Mucosa of descending colon (tissue), 3 donors: ENCODE results near the gene SLC2A3. TPM values are rescaled to one million over a fixed set of nuclear protein-coding genes. Genes with fewer than 3 reads are reported as not detected.
"Not testable (repeated sequence)": the region's sequence is repeated elsewhere in the genome, so short reads cannot be mapped to it uniquely, and the experiment has no call there.

ENCODE experiments used
- ATAC-seq: fragments of 200-7000 bp; cut with Tn5 transposase; one replicate; pipeline ENCODE4 v1.9.1; 2020; ENCODE audit warnings: mild to moderate bottlenecking, moderate library complexity
- DNase-seq, 3 donors: peaks; one replicate each; pipeline ENCODE4 v3.0.0-alpha.2; 2020
- H3K36me3 ChIP-seq: fragments of 200-600 bp; one replicate; pipeline ENCODE4 v1.8.0; 2021; ENCODE audit warnings: low read depth, mild to moderate bottlenecking
- H3K4me1 ChIP-seq: fragments of 200-600 bp; one replicate; pipeline ENCODE4 v1.8.0; 2021; ENCODE audit warnings: low read depth, mild to moderate bottlenecking
- H3K4me3 ChIP-seq: fragments of 200-600 bp; one replicate; pipeline ENCODE4 v1.8.0; 2021; ENCODE audit warnings: mild to moderate bottlenecking
- H3K9me3 ChIP-seq: fragments of 200-600 bp; one replicate; pipeline ENCODE4 v1.8.0; 2021; ENCODE audit warnings: mild to moderate bottlenecking
- CTCF ChIP-seq: fragments of 200-600 bp; IDR thresholded peaks from one replicate; pipeline ENCODE4 v1.8.0; 2022; ENCODE audit warnings: antibody characterized with exemption, mild to moderate bottlenecking
- intact Hi-C, 2 donors: fragments of 100-400 bp; cut with DNase I in 1 of 2; cut with micrococcal nuclease in 1 of 2; formaldehyde crosslinking; loops; one replicate each; pipeline versions ENCODE4 v1.11.0 to v1.11.1; 2022; cut with DNase I, micrococcal nuclease
- total RNA-seq, 3 donors: library from RNA; stranded (reverse); fragmentation: NEBNext Ultra II Directional in 2 of 3; extraction: Animal tissue kit (Norgen Biotek cat#: 25700) in 2 of 3; gene quantifications; one replicate each; pipeline versions ENCODE4 v1.2.1 to v1.2.4, GENCODE V29; 2021 to 2023
- donor health status: DM: no; HTN: no; CAD: no; lungs with moderate emphysema.
- donor health status: DM: no; HTN: no; CAD: no.
- donor health status: DM: no; HTN: yes; CAD: no.

Gene SLC2A3
- total RNA-seq, 3 donors from 2014 or later: 11.9 to 19.9 (median 18.0) TPM

GRCh38 chr12:7907009-7907408 is 29.0 kb downstream of the SLC2A3 start:
- DNase-seq: peak in 2 of 3 donors; percentile 49 to 67
- intact Hi-C loops: no loop called here
- ATAC-seq: peak; percentile 97

GRCh38 chr12:7906303-7906702 is 29.7 kb downstream of the SLC2A3 start:
- H3K36me3 ChIP-seq, DNase-seq, H3K9me3 ChIP-seq, H3K4me3 ChIP-seq, ATAC-seq, intact Hi-C loops, H3K4me1 ChIP-seq: not testable (repeated sequence)

More at GRCh38 chr12:7907009-7907408, 29.0 kb downstream of the SLC2A3 start:
- H3K36me3 ChIP-seq: no peaks in the 10 kb centered on the region
- no peaks in the 10 kb centered on the region for H3K9me3 ChIP-seq
- no peaks in the 10 kb centered on the region for H3K4me1 ChIP-seq
- no peak for TF ChIP-seq CTCF
- H3K4me3 ChIP-seq: no peak overlapping the region

GRCh38 chr12:7905600-7906125 is 30.3 kb downstream of the SLC2A3 start:
- DNase-seq, H3K36me3 ChIP-seq, ATAC-seq, H3K9me3 ChIP-seq, H3K4me1 ChIP-seq, intact Hi-C loops, H3K4me3 ChIP-seq: not testable (repeated sequence)

GRCh38 chr12:7905071-7905470 is 30.9 kb downstream of the SLC2A3 start:
- no peak overlapping the region for H3K4me3 ChIP-seq
- no peak for ATAC-seq
- no peak for TF ChIP-seq CTCF
- no peaks in the 10 kb centered on the region for H3K4me1 ChIP-seq
- no peaks in the 10 kb centered on the region for H3K9me3 ChIP-seq
- no peaks in the 10 kb centered on the region for H3K36me3 ChIP-seq
- intact Hi-C loops: no loop called here
- no peak for DNase-seq

GRCh38 chr12:7902416-7902815 is 33.6 kb downstream of the SLC2A3 start:
- ATAC-seq: not testable (repeated sequence)

GRCh38 chr12:7899755-7900154 is 36.2 kb downstream of the SLC2A3 start:
- no peaks in the 10 kb centered on the region for H3K9me3 ChIP-seq
- no peak for TF ChIP-seq CTCF
- intact Hi-C loops: no loop called here

More at GRCh38 chr12:7902416-7902815, 33.6 kb downstream of the SLC2A3 start:
- H3K4me3 ChIP-seq, H3K9me3 ChIP-seq, H3K4me1 ChIP-seq, DNase-seq, H3K36me3 ChIP-seq, intact Hi-C loops: not testable (repeated sequence)

GRCh38 chr12:7896726-7897125 is 39.3 kb downstream of the SLC2A3 start:
- DNase-seq, ATAC-seq, H3K36me3 ChIP-seq, H3K9me3 ChIP-seq, H3K4me3 ChIP-seq, intact Hi-C loops, H3K4me1 ChIP-seq: not testable (repeated sequence)

More at GRCh38 chr12:7899755-7900154, 36.2 kb downstream of the SLC2A3 start:
- Histone ChIP-seq H3K4me3 (no peak overlapping the region), H3K4me1 (no peaks in the 10 kb centered on the region), H3K36me3 (no peaks in the 10 kb centered on the region)
- no peak for DNase-seq
- no peak for ATAC-seq
